ENCODE data around the gene PGGHG. TPM values are rescaled to one million over a fixed set of nuclear protein-coding genes. Genes with fewer than 3 reads are reported as not detected.

Gene PGGHG
- total and polyA plus RNA-seq, 3 donors from 2014 or later, result 8.2 to 32.5 (median 26.5) TPM

- 87 to 89% methylated on average over 8 of the region's 8 CpGs for WGBS, 2 donors
- H3K36me3 ChIP-seq (ENCODE audit: low read depth, missing control alignments), result no peaks in the 10 kb centered on the region
- no peaks in the 10 kb centered on the region for H3K9me3 ChIP-seq
These were observed 39.9 kb upstream of the PGGHG start for GRCh38 chr11:249062-249461.

GRCh38 chr11:250274-250673, 38.7 kb upstream of the PGGHG start:
- H3K4me1 ChIP-seq, result no peaks in the 10 kb centered on the region
- TF ChIP-seq POLR2A (IDR thresholded peaks at IDR 0.05) (no peak), CTCF (IDR thresholded peaks at IDR 0.05) (no peak)
- no peaks in the 10 kb centered on the region for H3K36me3 ChIP-seq (ENCODE audit: low read depth, missing control alignments)
- H3K27ac ChIP-seq, result no peak overlapping the region
- DNase-seq, result no peak
- intact Hi-C loops (cut with DNase I; ENCODE audit: low total_unique reads), result no loop called here
- no peak overlapping the region for H3K4me3 ChIP-seq
- H3K9me3 ChIP-seq, result no peaks in the 10 kb centered on the region
- WGBS, 2 donors, result 89% methylated on average over 5 of the region's 5 CpGs
- no peaks in the 10 kb centered on the region for H3K27me3 ChIP-seq

More at GRCh38 chr11:249062-249461, 39.9 kb upstream of the PGGHG start:
- Histone ChIP-seq H3K4me1 (no peaks in the 10 kb centered on the region), H3K27me3 (no peaks in the 10 kb centered on the region), H3K27ac (no peak overlapping the region), H3K4me3 (no peak overlapping the region)
- TF ChIP-seq CTCF (IDR thresholded peaks at IDR 0.05) (no peak), POLR2A (IDR thresholded peaks at IDR 0.05) (no peak)
- intact Hi-C loops (cut with DNase I; ENCODE audit: low total_unique reads), result no loop called here
- no peak for DNase-seq

- Histone ChIP-seq H3K9me3 (no peaks in the 10 kb centered on the region), H3K36me3 (ENCODE audit: low read depth, missing control alignments) (no peaks in the 10 kb centered on the region), H3K27ac (no peak overlapping the region), H3K27me3 (no peaks in the 10 kb centered on the region), H3K4me1 (no peaks in the 10 kb centered on the region), H3K4me3 (no peak overlapping the region)
- 80 to 85% methylated on average over 10 of the region's 10 CpGs for WGBS, 2 donors
- TF ChIP-seq POLR2A (IDR thresholded peaks at IDR 0.05) (no peak), CTCF (IDR thresholded peaks at IDR 0.05) (peak; percentile 33 to 57 (median 40))
- intact Hi-C loops (cut with DNase I; ENCODE audit: low total_unique reads), result no loop called here
- peak; percentile 77 for DNase-seq
These were observed 38.1 kb upstream of the PGGHG start for GRCh38 chr11:250740-251299.

- no peak overlapping the region for H3K27ac ChIP-seq
- 72 to 75% methylated on average over 10 of the region's 10 CpGs for WGBS, 2 donors
- TF ChIP-seq CTCF (IDR thresholded peaks at IDR 0.05) (no peak), POLR2A (IDR thresholded peaks at IDR 0.05) (no peak)
- H3K9me3 ChIP-seq, result no peaks in the 10 kb centered on the region
- H3K36me3 ChIP-seq (ENCODE audit: low read depth, missing control alignments), result no peaks in the 10 kb centered on the region
- DNase-seq, result no peak
- intact Hi-C loops (cut with DNase I; ENCODE audit: low total_unique reads), result no loop called here
- no peaks in the 10 kb centered on the region for H3K4me1 ChIP-seq
- no peaks in the 10 kb centered on the region for H3K27me3 ChIP-seq
- no peak overlapping the region for H3K4me3 ChIP-seq
These were observed 37.4 kb upstream of the PGGHG start for GRCh38 chr11:251550-251949.

- intact Hi-C loops (cut with DNase I; ENCODE audit: low total_unique reads), result no loop called here
- no peak for TF ChIP-seq CTCF (IDR thresholded peaks at IDR 0.05)
- no peak for TF ChIP-seq POLR2A (IDR thresholded peaks at IDR 0.05)
- Histone ChIP-seq H3K36me3 (ENCODE audit: low read depth, missing control alignments) (no peaks in the 10 kb centered on the region), H3K4me3 (no peak overlapping the region), H3K27me3 (no peaks in the 10 kb centered on the region), H3K9me3 (no peaks in the 10 kb centered on the region), H3K27ac (no peak overlapping the region), H3K4me1 (no peaks in the 10 kb centered on the region)
- DNase-seq, result no peak
- WGBS, 2 donors, result 72 to 89% methylated on average over 8 of the region's 8 CpGs
These were observed 36.3 kb upstream of the PGGHG start for GRCh38 chr11:252666-253065.
